Coronary artery (tissue), 2 donors: ENCODE measurements around the gene INPP5A.

ENCODE experiments used
- DNase-seq: peaks from one replicate; pipeline ENCODE4 v3.0.0-alpha.2; 2017; ENCODE audit warnings: low spot score
- H3K27ac ChIP-seq, 2 donors: fragments of 200-600 bp; sonication (generic); one replicate each; pipeline ENCODE4 v1.5.1; 2016 to 2019
- H3K4me3 ChIP-seq: fragments of 200-600 bp; sonication (generic); 2 replicates; pipeline ENCODE4 v1.5.1; 2016; ENCODE audit warnings: mild to moderate bottlenecking, moderate library complexity
- CTCF ChIP-seq: fragments of 200-600 bp; sonication (generic); IDR thresholded peaks from one replicate; pipeline ENCODE4 v1.5.1; 2019; ENCODE audit warnings: antibody characterized with exemption

INPP5A gene

GRCh38 chr10:132798403-132798802 lies 260.8 kb downstream of the INPP5A start:
- no peak for TF ChIP-seq CTCF
- DNase-seq = no peak
- Histone ChIP-seq H3K4me3 (no peak overlapping the region), H3K27ac (no peak overlapping the region)

GRCh38 chr10:132798876-132799275 lies 261.3 kb downstream of the INPP5A start:
- TF ChIP-seq CTCF = no peak
- DNase-seq = no peak
- Histone ChIP-seq H3K4me3 (no peak overlapping the region), H3K27ac (no peak overlapping the region)

GRCh38 chr10:132799865-132800264 lies 262.3 kb downstream of the INPP5A start:
- no peak overlapping the region for H3K27ac ChIP-seq
- no peak for DNase-seq
- no peak for TF ChIP-seq CTCF

GRCh38 chr10:132802048-132802447 lies 264.5 kb downstream of the INPP5A start:
- Histone ChIP-seq H3K27ac (no peak overlapping the region), H3K4me3 (no peak overlapping the region)
- DNase-seq = no peak
- TF ChIP-seq CTCF = no peak

More at GRCh38 chr10:132799865-132800264, 262.3 kb downstream of the INPP5A start:
- H3K4me3 ChIP-seq = no peak overlapping the region

GRCh38 chr10:132802694-132803320 lies 265.2 kb downstream of the INPP5A start:
- no peak overlapping the region for H3K4me3 ChIP-seq
- TF ChIP-seq CTCF = no peak
- no peak overlapping the region for H3K27ac ChIP-seq
- no peak for DNase-seq

- DNase-seq = no peak
- H3K27ac ChIP-seq = no peak overlapping the region
- no peak for TF ChIP-seq CTCF
- no peak overlapping the region for H3K4me3 ChIP-seq
Observed at GRCh38 chr10:132803416-132804210, 266.0 kb downstream of the INPP5A start.

GRCh38 chr10:132804287-132804686 lies 266.7 kb downstream of the INPP5A start:
- Histone ChIP-seq H3K4me3 (no peak overlapping the region), H3K27ac (no peak overlapping the region)
- TF ChIP-seq CTCF = no peak
- no peak for DNase-seq
